Measurements from ENCODE around the gene ATP6V1E1.

Gene ATP6V1E1

GRCh38 chr22:17633998-17634323, 5.4 kb upstream of the ATP6V1E1 start:
- no peaks in the 10 kb centered on the region for H3K9me3 ChIP-seq (ENCODE audit: control insufficient read depth, insufficient read depth, low read length)
- no peak overlapping the region for H3K27ac ChIP-seq (ENCODE audit: low read depth, low read length)
- H3K36me3 ChIP-seq (ENCODE audit: control insufficient read depth, insufficient read depth, low read length) = no peaks in the 10 kb centered on the region
- peaks cover 5% of the 10 kb centered on the region; the same call in 1 of the 2 replicates for H3K4me1 ChIP-seq (ENCODE audit: control insufficient read depth, insufficient read depth, low read length)
- no peak overlapping the region for H3K4me3 ChIP-seq (ENCODE audit: low read depth, low read length)
- H3K27me3 ChIP-seq (ENCODE audit: control insufficient read depth, insufficient read depth, low read length) = no peaks in the 10 kb centered on the region
- H3K9ac ChIP-seq (ENCODE audit: low read depth, low read length) = no peak overlapping the region

GRCh38 chr22:17633217-17633997, 4.9 kb upstream of the ATP6V1E1 start:
- H3K27ac ChIP-seq (ENCODE audit: low read depth, low read length) = peak overlapping the region; percentile 74
- no peaks in the 10 kb centered on the region for H3K36me3 ChIP-seq (ENCODE audit: control insufficient read depth, insufficient read depth, low read length)
- H3K4me1 ChIP-seq (ENCODE audit: control insufficient read depth, insufficient read depth, low read length) = peaks cover 5% of the 10 kb centered on the region; the same call in 1 of the 2 replicates
- H3K27me3 ChIP-seq (ENCODE audit: control insufficient read depth, insufficient read depth, low read length) = no peaks in the 10 kb centered on the region
- no peak overlapping the region for H3K4me3 ChIP-seq (ENCODE audit: low read depth, low read length)
- no peak overlapping the region for H3K9ac ChIP-seq (ENCODE audit: low read depth, low read length)
- no peaks in the 10 kb centered on the region for H3K9me3 ChIP-seq (ENCODE audit: control insufficient read depth, insufficient read depth, low read length)

DNA sequence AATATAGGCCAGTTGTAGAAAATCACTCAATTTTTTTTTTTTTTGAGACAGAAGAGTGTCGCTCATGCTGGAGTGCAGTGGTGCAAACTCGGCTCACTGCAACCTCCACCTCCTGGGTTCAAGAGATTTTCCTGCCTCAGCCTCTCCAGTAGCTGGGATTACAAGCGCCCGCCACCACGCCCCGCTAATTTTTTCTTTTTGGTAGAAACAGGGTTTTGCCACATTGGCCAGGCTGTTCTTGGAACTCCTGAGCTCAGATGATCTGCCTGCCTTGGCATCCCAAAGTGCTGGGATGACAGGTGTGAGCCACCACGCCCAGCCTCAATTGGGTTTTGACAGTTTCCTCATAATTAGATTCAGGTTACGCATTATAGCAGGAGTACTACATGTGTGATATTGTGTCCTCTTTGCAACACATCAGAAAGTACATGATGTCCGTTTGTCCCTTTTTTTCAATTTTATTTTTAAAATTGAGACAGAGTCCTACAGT, 2.6 kb upstream of the ATP6V1E1 start:
- Histone ChIP-seq H3K9ac (ENCODE audit: low read depth, low read length) (no peak overlapping the region), H3K27ac (ENCODE audit: low read depth, low read length) (no peak overlapping the region), H3K9me3 (ENCODE audit: control insufficient read depth, insufficient read depth, low read length) (no peaks in the 10 kb centered on the region), H3K4me3 (ENCODE audit: low read depth, low read length) (no peak overlapping the region), H3K36me3 (ENCODE audit: control insufficient read depth, insufficient read depth, low read length) (no peaks in the 10 kb centered on the region), H3K4me1 (ENCODE audit: control insufficient read depth, insufficient read depth, low read length) (no peaks in the 10 kb centered on the region), H3K27me3 (ENCODE audit: control insufficient read depth, insufficient read depth, low read length) (no peaks in the 10 kb centered on the region)

DNA sequence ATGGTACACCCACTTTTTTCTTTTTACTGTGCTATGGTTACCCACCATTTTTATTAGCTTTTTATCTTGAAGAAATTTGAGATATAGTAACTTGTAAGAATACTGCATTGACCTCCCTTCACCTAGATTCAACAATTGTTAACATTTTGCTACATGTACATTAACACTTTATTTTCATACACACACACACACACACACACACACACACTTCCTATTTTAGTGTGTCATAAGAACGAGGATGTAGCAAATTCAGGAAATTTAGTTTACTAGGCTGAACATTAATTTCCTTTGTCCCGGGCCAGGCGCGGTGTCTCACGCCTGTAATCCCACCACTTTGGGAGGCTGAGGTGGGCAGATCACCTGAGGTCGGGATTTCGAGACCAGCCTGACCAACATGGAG, 1.1 kb upstream of the ATP6V1E1 start:
- Histone ChIP-seq H3K9ac (ENCODE audit: low read depth, low read length) (0 out of 2 replicates have a peak overlapping the region, but pooled peaks have one; percentile 93), H3K27ac (ENCODE audit: low read depth, low read length) (no peak overlapping the region), H3K4me3 (ENCODE audit: low read depth, low read length) (peak overlapping the region; percentile 98; the same call in 1 of the 2 replicates), H3K36me3 (ENCODE audit: control insufficient read depth, insufficient read depth, low read length) (peaks cover 6% of the 10 kb centered on the region; the same call in 1 of the 2 replicates), H3K27me3 (ENCODE audit: control insufficient read depth, insufficient read depth, low read length) (no peaks in the 10 kb centered on the region), H3K4me1 (ENCODE audit: control insufficient read depth, insufficient read depth, low read length) (no peaks in the 10 kb centered on the region), H3K9me3 (ENCODE audit: control insufficient read depth, insufficient read depth, low read length) (no peaks in the 10 kb centered on the region)

GRCh38 chr22:17629173-17629489, 582 bp upstream of the ATP6V1E1 start:
- Histone ChIP-seq H3K4me1 (ENCODE audit: control insufficient read depth, insufficient read depth, low read length) (no peaks in the 10 kb centered on the region), H3K27ac (ENCODE audit: low read depth, low read length) (peak overlapping the region; percentile 92), H3K9ac (ENCODE audit: low read depth, low read length) (peak overlapping the region; percentile 93), H3K4me3 (ENCODE audit: low read depth, low read length) (peak overlapping the region; percentile 98), H3K9me3 (ENCODE audit: control insufficient read depth, insufficient read depth, low read length) (no peaks in the 10 kb centered on the region), H3K27me3 (ENCODE audit: control insufficient read depth, insufficient read depth, low read length) (no peaks in the 10 kb centered on the region), H3K36me3 (ENCODE audit: control insufficient read depth, insufficient read depth, low read length) (peaks cover 6% of the 10 kb centered on the region; the same call in 1 of the 2 replicates)

DNA sequence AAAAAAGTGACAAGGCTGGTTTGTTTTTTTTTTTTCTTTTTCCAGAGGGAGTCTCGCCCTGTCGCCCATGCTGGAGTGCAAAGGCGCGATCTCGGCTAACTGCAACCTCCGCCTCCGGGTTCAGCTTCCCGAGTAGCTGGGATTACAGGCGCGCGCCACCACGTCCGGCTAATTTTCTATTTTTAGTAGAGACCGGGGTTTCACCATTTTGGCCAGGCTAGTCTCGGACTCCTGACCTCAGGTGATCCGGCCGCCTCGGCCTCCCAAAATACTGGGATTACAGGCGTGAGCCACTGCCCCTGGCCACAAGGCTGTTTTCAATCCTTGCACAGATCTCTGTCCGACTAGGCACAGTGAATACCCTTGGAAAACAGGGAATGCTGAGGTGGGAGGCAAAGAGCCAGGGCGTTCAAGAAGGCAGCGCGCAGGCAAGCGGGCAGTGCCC, 566 bp downstream of the ATP6V1E1 start:
- Histone ChIP-seq H3K4me3 (ENCODE audit: low read depth, low read length) (peak overlapping the region; percentile 98), H3K9ac (ENCODE audit: low read depth, low read length) (peak overlapping the region; percentile 93), H3K4me1 (ENCODE audit: control insufficient read depth, insufficient read depth, low read length) (no peaks in the 10 kb centered on the region), H3K27me3 (ENCODE audit: control insufficient read depth, insufficient read depth, low read length) (no peaks in the 10 kb centered on the region), H3K36me3 (ENCODE audit: control insufficient read depth, insufficient read depth, low read length) (peaks cover 14% of the 10 kb centered on the region), H3K9me3 (ENCODE audit: control insufficient read depth, insufficient read depth, low read length) (no peaks in the 10 kb centered on the region), H3K27ac (ENCODE audit: low read depth, low read length) (peak overlapping the region; percentile 92)

- H3K36me3 ChIP-seq (ENCODE audit: control insufficient read depth, insufficient read depth, low read length) = peaks cover 54% of the 10 kb centered on the region
- no peak overlapping the region for H3K27ac ChIP-seq (ENCODE audit: low read depth, low read length)
- no peak overlapping the region for H3K4me3 ChIP-seq (ENCODE audit: low read depth, low read length)
- H3K27me3 ChIP-seq (ENCODE audit: control insufficient read depth, insufficient read depth, low read length) = no peaks in the 10 kb centered on the region
- H3K4me1 ChIP-seq (ENCODE audit: control insufficient read depth, insufficient read depth, low read length) = no peaks in the 10 kb centered on the region
- H3K9me3 ChIP-seq (ENCODE audit: control insufficient read depth, insufficient read depth, low read length) = no peaks in the 10 kb centered on the region
- H3K9ac ChIP-seq (ENCODE audit: low read depth, low read length) = no peak overlapping the region
Measured at GRCh38 chr22:17613280-17613679, 15.3 kb downstream of the ATP6V1E1 start.

GRCh38 chr22:17612057-17612456, 16.5 kb downstream of the ATP6V1E1 start:
- Histone ChIP-seq H3K9ac (ENCODE audit: low read depth, low read length) (no peak overlapping the region), H3K36me3 (ENCODE audit: control insufficient read depth, insufficient read depth, low read length) (peaks cover 53% of the 10 kb centered on the region), H3K4me3 (ENCODE audit: low read depth, low read length) (no peak overlapping the region), H3K27ac (ENCODE audit: low read depth, low read length) (no peak overlapping the region), H3K27me3 (ENCODE audit: control insufficient read depth, insufficient read depth, low read length) (no peaks in the 10 kb centered on the region), H3K4me1 (ENCODE audit: control insufficient read depth, insufficient read depth, low read length) (no peaks in the 10 kb centered on the region), H3K9me3 (ENCODE audit: control insufficient read depth, insufficient read depth, low read length) (no peaks in the 10 kb centered on the region)

DNA sequence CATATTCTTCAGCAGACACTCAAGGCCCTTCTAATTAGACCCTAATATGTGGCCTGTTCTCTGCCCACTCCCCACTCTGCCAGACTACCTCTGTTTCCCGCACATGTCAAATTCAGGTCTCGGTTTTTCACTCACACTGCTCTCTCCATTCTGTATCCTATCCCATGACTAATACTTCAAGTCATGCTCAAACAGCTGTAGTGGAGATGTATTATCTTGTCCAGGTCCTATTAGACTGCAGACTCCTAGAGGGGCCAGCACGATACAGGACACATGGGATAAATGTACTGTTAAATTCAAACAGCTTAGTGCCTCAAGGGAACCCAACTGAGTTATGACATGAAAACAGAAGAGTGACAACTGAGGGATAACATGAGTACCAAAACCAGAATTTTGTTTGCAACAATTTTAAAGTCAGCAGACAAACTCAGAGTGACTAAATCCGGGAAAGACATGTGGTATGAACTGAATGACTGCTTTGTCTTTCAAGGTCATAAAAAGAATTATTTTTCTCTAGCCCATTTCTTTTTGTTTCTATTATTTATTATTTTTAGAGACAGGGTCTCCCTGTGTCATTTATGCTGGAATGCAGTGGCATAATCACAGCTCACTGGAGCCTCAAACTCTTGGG, 20.5 kb downstream of the ATP6V1E1 start:
- H3K4me3 ChIP-seq (ENCODE audit: low read depth, low read length) = no peak overlapping the region
- no peaks in the 10 kb centered on the region for H3K27me3 ChIP-seq (ENCODE audit: control insufficient read depth, insufficient read depth, low read length)
- peaks cover 66% of the 10 kb centered on the region for H3K36me3 ChIP-seq (ENCODE audit: control insufficient read depth, insufficient read depth, low read length)
- no peak overlapping the region for H3K9ac ChIP-seq (ENCODE audit: low read depth, low read length)
- no peaks in the 10 kb centered on the region for H3K4me1 ChIP-seq (ENCODE audit: control insufficient read depth, insufficient read depth, low read length)
- no peaks in the 10 kb centered on the region for H3K9me3 ChIP-seq (ENCODE audit: control insufficient read depth, insufficient read depth, low read length)
- no peak overlapping the region for H3K27ac ChIP-seq (ENCODE audit: low read depth, low read length)

DNA sequence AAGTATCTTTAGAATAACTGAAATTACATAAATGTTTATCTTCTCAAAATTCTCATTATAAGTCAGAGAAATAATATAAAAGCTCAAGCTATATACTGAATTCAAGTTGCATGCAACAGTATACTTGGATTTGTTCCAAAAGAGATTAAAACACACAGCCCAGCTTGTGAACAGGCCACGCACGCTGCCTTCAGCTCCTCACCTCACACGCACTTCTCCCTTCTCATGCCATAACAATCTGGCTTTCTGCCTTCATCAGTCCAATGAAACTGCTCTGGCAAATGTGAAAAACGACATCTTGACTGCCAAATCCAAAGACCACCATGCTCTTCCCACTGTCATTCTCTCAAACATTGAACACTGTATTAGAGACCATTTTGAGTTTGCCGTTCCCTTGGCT, 22.1 kb downstream of the ATP6V1E1 start:
- Histone ChIP-seq H3K4me1 (ENCODE audit: control insufficient read depth, insufficient read depth, low read length) (no peaks in the 10 kb centered on the region), H3K9me3 (ENCODE audit: control insufficient read depth, insufficient read depth, low read length) (no peaks in the 10 kb centered on the region), H3K36me3 (ENCODE audit: control insufficient read depth, insufficient read depth, low read length) (peaks cover 51% of the 10 kb centered on the region), H3K9ac (ENCODE audit: low read depth, low read length) (no peak overlapping the region), H3K4me3 (ENCODE audit: low read depth, low read length) (no peak overlapping the region), H3K27me3 (ENCODE audit: control insufficient read depth, insufficient read depth, low read length) (no peaks in the 10 kb centered on the region), H3K27ac (ENCODE audit: low read depth, low read length) (no peak overlapping the region)

DNA sequence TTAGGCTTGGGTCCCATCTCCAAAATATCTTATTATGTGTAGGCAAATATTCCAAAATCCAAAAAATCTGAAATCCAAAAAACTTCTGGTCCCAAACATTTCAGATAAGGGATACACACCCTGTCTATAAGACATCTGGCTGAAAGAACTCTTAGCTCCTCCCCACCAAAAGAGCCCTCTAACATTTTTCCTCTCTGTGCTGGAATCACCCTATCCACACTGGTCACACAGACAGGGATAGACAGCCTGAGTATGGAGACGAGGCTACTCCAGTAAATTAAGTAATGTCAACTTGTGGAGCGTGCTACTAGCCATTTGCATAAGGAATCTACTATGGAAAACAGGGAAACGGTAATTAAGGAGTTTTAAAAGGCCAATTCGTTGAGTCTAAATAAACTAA, 24.9 kb downstream of the ATP6V1E1 start:
- Histone ChIP-seq H3K27ac (ENCODE audit: low read depth, low read length) (no peak overlapping the region), H3K9me3 (ENCODE audit: control insufficient read depth, insufficient read depth, low read length) (no peaks in the 10 kb centered on the region), H3K4me1 (ENCODE audit: control insufficient read depth, insufficient read depth, low read length) (no peaks in the 10 kb centered on the region), H3K4me3 (ENCODE audit: low read depth, low read length) (no peak overlapping the region), H3K9ac (ENCODE audit: low read depth, low read length) (no peak overlapping the region), H3K27me3 (ENCODE audit: control insufficient read depth, insufficient read depth, low read length) (no peaks in the 10 kb centered on the region), H3K36me3 (ENCODE audit: control insufficient read depth, insufficient read depth, low read length) (peaks cover 57% of the 10 kb centered on the region)
